IMR-90 (cell line): Measurements from ENCODE around the gene PRSS56. TPM values are rescaled to one million over a fixed set of nuclear protein-coding genes. Genes with fewer than 3 reads are reported as not detected.

Source experiments
- ATAC-seq: fragments of 200-7000 bp; cut with Tn5 transposase; 2 replicates; pipeline ENCODE4 v1.9.1; 2020; ENCODE audit warnings: low read depth, mild to moderate bottlenecking, moderate library complexity
- BruUV-seq: library from RNA; stranded (reverse); fragments of 400-500 nt; replicated peaks from 2 replicates; lab custom pipeline; 2021; lab: Mats Ljungman, UMichigan
- CTCF ChIA-PET: fragments of 300-600 bp; formaldehyde crosslinking; extraction: SDS; loops from one replicate; lab custom pipeline; 2021; ENCODE audit warnings: antibody characterized with exemption; lab: Yijun Ruan, JAX
- POLR2A ChIA-PET: fragments of 300-600 bp; sonication (Branson Sonifier 250); formaldehyde crosslinking; loops from one replicate; lab custom pipeline; 2022; ENCODE audit warnings: antibody characterized with exemption; ENCODE audit not compliant: unreplicated experiment; lab: Charles Lee
- DNase-seq: peaks from one replicate; pipeline ENCODE4 v3.0.0; 2013
- H2AFZ ChIP-seq: replicated peaks from 2 replicates; pipeline ENCODE3; 2013; ENCODE audit warnings: low read length, mild to moderate bottlenecking; ENCODE audit not compliant: poor library complexity
- H2AK5ac ChIP-seq: 2 replicates; pipeline ENCODE4 v1.6.1; 2013; ENCODE audit warnings: low read depth, low read length, inconsistent platforms
- H2AK9ac ChIP-seq: replicated peaks from 2 replicates; pipeline ENCODE3; 2013; ENCODE audit warnings: mild to moderate bottlenecking, low read depth, low read length, moderate library complexity; ENCODE audit not compliant: poor library complexity
- H2BK120ac ChIP-seq: 2 replicates; pipeline ENCODE4 v1.6.1; 2013; ENCODE audit warnings: low read depth, low read length, inconsistent platforms
- H2BK15ac ChIP-seq: 3 replicates; pipeline ENCODE4 v1.6.1; 2013; ENCODE audit warnings: low read depth, low read length, inconsistent platforms
- H2BK20ac ChIP-seq: 2 replicates; pipeline ENCODE4 v1.6.1; 2013; ENCODE audit warnings: low read depth, mild to moderate bottlenecking, inconsistent platforms, low read length, moderate library complexity
- H2BK5ac ChIP-seq: 2 replicates; pipeline ENCODE4 v1.6.1; 2013; ENCODE audit warnings: mild to moderate bottlenecking, low read depth, low read length, inconsistent platforms; ENCODE audit not compliant: poor library complexity, severe bottlenecking
- H3K14ac ChIP-seq: replicated peaks from 2 replicates; pipeline ENCODE4 v1.6.1; 2013; ENCODE audit warnings: low read depth, low read length, inconsistent platforms
- H3K18ac ChIP-seq: 2 replicates; pipeline ENCODE4 v1.6.1; 2013; ENCODE audit warnings: low read depth, low read length, control low read depth
- H3K23ac ChIP-seq: 2 replicates; pipeline ENCODE4 v1.6.1; 2013; ENCODE audit warnings: low read depth, low read length, inconsistent platforms
- H3K27ac ChIP-seq: 2 replicates; pipeline ENCODE4 v1.5.1; 2013; ENCODE audit warnings: mild to moderate bottlenecking, control low read depth, low read length; ENCODE audit not compliant: insufficient read depth
- H3K27me3 ChIP-seq: 2 replicates; pipeline ENCODE4 v1.6.1; 2013; ENCODE audit warnings: low read length; ENCODE audit not compliant: control insufficient read depth, insufficient read depth
- H3K36me3 ChIP-seq: 2 replicates; pipeline ENCODE4 v1.6.1; 2013; ENCODE audit warnings: low read length, mixed read lengths; ENCODE audit not compliant: control insufficient read depth, insufficient read depth
- H3K4ac ChIP-seq: 2 replicates; pipeline ENCODE4 v1.6.1; 2013; ENCODE audit warnings: low read depth, low read length, inconsistent platforms
- H3K4me1 ChIP-seq: 2 replicates; pipeline ENCODE4 v1.6.1; 2013; ENCODE audit warnings: low read length, mixed read lengths; ENCODE audit not compliant: control insufficient read depth, insufficient read depth
- H3K4me2 ChIP-seq: 2 replicates; pipeline ENCODE4 v1.6.1; 2013; ENCODE audit warnings: low read depth, mild to moderate bottlenecking, control low read depth, low read length, moderate library complexity
- H3K4me3 ChIP-seq: 2 replicates; pipeline ENCODE4 v1.5.1; 2013; ENCODE audit warnings: low read depth, mild to moderate bottlenecking, control low read depth, low read length, moderate library complexity; ENCODE audit not compliant: insufficient read depth
- H3K56ac ChIP-seq: 2 replicates; pipeline ENCODE4 v1.6.1; 2013; ENCODE audit warnings: low read length, inconsistent platforms; ENCODE audit not compliant: insufficient read depth; ENCODE audit errors: extremely low read depth
- H3K79me1 ChIP-seq, 2 experiments: 2 replicates each; pipeline ENCODE4 v1.6.1; 2013; ENCODE audit warnings: low read length in 2 of 2, inconsistent platforms in 1 of 2, low read depth in 1 of 2
- H3K9ac ChIP-seq: 2 replicates; pipeline ENCODE4 v1.6.1; 2013; ENCODE audit warnings: low read depth, low read length, control low read depth
- H3K9me1 ChIP-seq: 2 replicates; pipeline ENCODE4 v1.6.1; 2013; ENCODE audit warnings: low read length, inconsistent platforms; ENCODE audit not compliant: insufficient read depth
- H3K9me3 ChIP-seq: 2 replicates; pipeline ENCODE4 v1.6.1; 2013; ENCODE audit warnings: low read length; ENCODE audit not compliant: control insufficient read depth, insufficient read depth
- H4K20me1 ChIP-seq: 2 replicates; pipeline ENCODE4 v1.6.1; 2013; ENCODE audit warnings: low read length, inconsistent platforms; ENCODE audit not compliant: insufficient read depth
- H4K5ac ChIP-seq: 2 replicates; pipeline ENCODE4 v1.6.1; 2013; ENCODE audit warnings: mild to moderate bottlenecking, low read depth, low read length, control low read depth
- H4K8ac ChIP-seq, 2 experiments: 2 replicates each; pipeline ENCODE4 v1.6.1; 2013; ENCODE audit warnings: low read depth in 2 of 2, low read length in 2 of 2, control low read depth in 1 of 2, inconsistent platforms in 1 of 2
- H4K91ac ChIP-seq: 2 replicates; pipeline ENCODE4 v1.6.1; 2013; ENCODE audit warnings: low read depth, low read length, inconsistent platforms; ENCODE audit not compliant: insufficient read depth
- BHLHE40 ChIP-seq: fragments of 150-350 bp; IDR thresholded peaks from 2 replicates; pipeline ENCODE4 v1.6.1; 2016; ENCODE audit warnings: mild to moderate bottlenecking, low read depth, low read length
- FOS ChIP-seq: fragments of 150-350 bp; IDR thresholded peaks from 2 replicates; pipeline ENCODE4 v1.6.1; 2016; ENCODE audit warnings: low read depth, low read length
- MAFK ChIP-seq: IDR thresholded peaks from 2 replicates; pipeline ENCODE4 v1.6.1; 2012; ENCODE audit warnings: low read depth, low read length, improper control_type of control experiment
- MAZ ChIP-seq: IDR thresholded peaks from 2 replicates; pipeline ENCODE4 v1.6.1; 2012; ENCODE audit warnings: low read depth, mild to moderate bottlenecking, low read length, improper control_type of control experiment, moderate library complexity, borderline replicate concordance
- MXI1 ChIP-seq: IDR thresholded peaks from 2 replicates; pipeline ENCODE4 v1.6.1; 2012; ENCODE audit warnings: low read depth, mild to moderate bottlenecking, low read length, moderate library complexity, borderline replicate concordance
- NFE2L2 ChIP-seq: fragments of 150-350 bp; IDR thresholded peaks from 2 replicates; pipeline ENCODE4 v1.6.1; 2016; ENCODE audit warnings: low read depth, mild to moderate bottlenecking, low read length
- POLR2A ChIP-seq: IDR thresholded peaks from 2 replicates; pipeline ENCODE4 v1.6.1; 2012; ENCODE audit warnings: mild to moderate bottlenecking, low read depth, low read length
- RFX5 ChIP-seq: IDR thresholded peaks from 2 replicates; pipeline ENCODE4 v1.8.0; 2012; ENCODE audit warnings: low read depth, mild to moderate bottlenecking, low read length, moderate library complexity
- SMC3 ChIP-seq: fragments of 150-350 bp; IDR thresholded peaks from 2 replicates; pipeline ENCODE4 v1.6.1; 2016; ENCODE audit warnings: low read depth, mild to moderate bottlenecking, antibody characterized with exemption, low read length, moderate library complexity
- WGBS, 2 experiments: methylation state at CpG; one replicate each; pipeline versions ENCODE4 v1.1.5 to v1.1.7; 2013; ENCODE audit warnings: missing lambda C conversion rate in 2 of 2; ENCODE audit not compliant: insufficient read length in 1 of 2; ENCODE audit errors: extremely low coverage in 2 of 2; 5-methylcytosine and 5-hydroxymethylcytosine counted together
- dilution Hi-C: fragments of 300-500 bp; cut with HindIII; formaldehyde crosslinking; loops from one replicate; pipeline ENCODE4 v1.14.3; 2018; ENCODE audit warnings: low sequenced_read_pairs; ENCODE audit not compliant: unreplicated experiment
- in situ Hi-C: fragments of 300-500 bp; cut with MboI; formaldehyde crosslinking; loops from 3 replicates; pipeline ENCODE4 v1.14.3; 2019; ENCODE audit warnings: low sequenced_read_pairs, inconsistent platforms, mixed read lengths
- intact Hi-C: fragments of 100-400 bp; cut with micrococcal nuclease; formaldehyde crosslinking; loops from 2 replicates; pipeline ENCODE4 v1.10.0; 2022
- polyA plus RNA-seq, 3 experiments: library from polyadenylated mRNA; depleted of rRNA; stranded (reverse); fragments of >200 nt; gene quantifications; 2 replicates each; pipeline ENCODE4 v1.2.3, GENCODE V29; 2012; ENCODE audit warnings: low replicate concordance in 1 of 3
- total RNA-seq: library from RNA; depleted of rRNA; stranded (reverse); fragments of >200 nt; gene quantifications from 2 replicates; pipeline ENCODE4 v1.2.3, GENCODE V29; 2012
- TF ChIP-seq, protein P1 (sequence below): conservative IDR thresholded peaks from 2 replicates; pipeline ENCODE4 v1.5.1; 2012; ENCODE audit warnings: mild to moderate bottlenecking, low read depth, low read length, improper control_type of control experiment

PRSS56 gene
- total and polyA plus RNA-seq, 2 of the 4 experiments (the other 2 are of a cell fraction): not detected

DNA sequence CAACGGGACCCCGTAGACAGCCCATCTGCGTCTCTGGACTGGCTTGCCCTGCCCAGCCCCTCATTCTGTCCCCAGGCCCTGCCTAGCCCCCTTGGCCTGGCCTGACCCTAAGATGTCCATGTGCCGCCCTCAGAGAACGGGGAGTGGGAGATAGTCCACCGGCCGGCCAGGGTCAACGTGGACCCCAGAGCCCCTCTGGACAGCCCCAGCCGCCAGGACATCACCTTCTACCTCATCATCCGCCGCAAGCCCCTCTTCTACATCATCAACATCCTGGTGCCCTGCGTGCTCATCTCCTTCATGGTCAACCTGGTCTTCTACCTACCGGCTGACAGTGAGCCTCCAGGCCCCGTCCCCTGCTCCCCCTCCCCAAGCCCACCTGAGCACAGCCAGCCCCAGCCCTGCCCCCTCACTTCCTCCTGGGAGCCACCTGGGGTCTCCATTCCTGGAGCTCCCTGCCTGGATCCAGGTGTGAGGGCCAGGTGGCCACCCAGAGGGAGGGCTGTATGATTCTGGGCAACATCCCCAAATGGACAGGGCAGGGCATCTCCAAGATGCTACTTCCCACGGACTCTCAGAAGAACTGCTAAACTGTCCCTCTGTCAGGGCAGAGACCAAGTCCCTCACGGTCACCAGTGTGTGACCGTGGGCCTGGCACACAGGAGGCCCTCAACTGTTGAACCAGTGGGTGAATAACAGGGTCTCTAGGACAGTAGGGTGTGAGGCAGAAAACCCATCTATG, 9.8 kb downstream of the PRSS56 start:
- Histone ChIP-seq H2BK120ac (no peak overlapping the region), H3K79me1 (no peaks in the 10 kb centered on the region), H3K14ac (no peak overlapping the region), H2AK5ac (no peak overlapping the region), H3K18ac (no peak overlapping the region), H3K27ac (no peak overlapping the region), H3K9me1 (no peaks in the 10 kb centered on the region), H3K4me3 (no peak overlapping the region), H2BK20ac (no peak overlapping the region), H2BK15ac (no peak overlapping the region), H4K5ac (no peak overlapping the region), H3K36me3 (no peaks in the 10 kb centered on the region), H3K9me3 (no peaks in the 10 kb centered on the region), H3K4me1 (no peaks in the 10 kb centered on the region), H4K8ac (no peak overlapping the region), H3K4ac (no peak overlapping the region), H3K4me2 (no peak overlapping the region), H3K27me3 (peaks cover 30% of the 10 kb centered on the region), H3K56ac (no peak overlapping the region), H4K20me1 (no peaks in the 10 kb centered on the region), H4K91ac (no peak overlapping the region), H2AK9ac (no peak overlapping the region), H3K23ac (no peak overlapping the region), H3K9ac (no peak overlapping the region), H2BK5ac (no peak overlapping the region), H2AFZ (no peak overlapping the region)
- POLR2A ChIA-PET: no interaction called here
- WGBS, 2 experiments: no CpG with 5 or more reads among the region's 17 CpGs
- no peak for ATAC-seq
- dilution Hi-C loops: no loop called here
- CTCF ChIA-PET: no interaction called here
- DNase-seq: no peak
- in situ Hi-C loops: no loop called here
- BruUV-seq: no TSS peak
- TF ChIP-seq MXI1 (no peak), POLR2A (no peak), SMC3 (no peak), BHLHE40 (no peak), MAZ (no peak), RFX5 (no peak), FOS (no peak), NFE2L2 (no peak), MAFK (no peak)
- TF ChIP-seq, protein P1, sequence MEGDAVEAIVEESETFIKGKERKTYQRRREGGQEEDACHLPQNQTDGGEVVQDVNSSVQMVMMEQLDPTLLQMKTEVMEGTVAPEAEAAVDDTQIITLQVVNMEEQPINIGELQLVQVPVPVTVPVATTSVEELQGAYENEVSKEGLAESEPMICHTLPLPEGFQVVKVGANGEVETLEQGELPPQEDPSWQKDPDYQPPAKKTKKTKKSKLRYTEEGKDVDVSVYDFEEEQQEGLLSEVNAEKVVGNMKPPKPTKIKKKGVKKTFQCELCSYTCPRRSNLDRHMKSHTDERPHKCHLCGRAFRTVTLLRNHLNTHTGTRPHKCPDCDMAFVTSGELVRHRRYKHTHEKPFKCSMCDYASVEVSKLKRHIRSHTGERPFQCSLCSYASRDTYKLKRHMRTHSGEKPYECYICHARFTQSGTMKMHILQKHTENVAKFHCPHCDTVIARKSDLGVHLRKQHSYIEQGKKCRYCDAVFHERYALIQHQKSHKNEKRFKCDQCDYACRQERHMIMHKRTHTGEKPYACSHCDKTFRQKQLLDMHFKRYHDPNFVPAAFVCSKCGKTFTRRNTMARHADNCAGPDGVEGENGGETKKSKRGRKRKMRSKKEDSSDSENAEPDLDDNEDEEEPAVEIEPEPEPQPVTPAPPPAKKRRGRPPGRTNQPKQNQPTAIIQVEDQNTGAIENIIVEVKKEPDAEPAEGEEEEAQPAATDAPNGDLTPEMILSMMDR: no peak
- intact Hi-C loops: no loop called here
